Astrocyte (in vitro differentiated cells and primary cell): ENCODE results near the gene C5. TPM values are rescaled to one million over a fixed set of nuclear protein-coding genes. Genes with fewer than 3 reads are reported as not detected.
"Not testable (repeated sequence)": the region's sequence is repeated elsewhere in the genome, so short reads cannot be mapped to it uniquely, and the experiment has no call there.

ENCODE experiments used
- DNase-seq: peaks from one replicate; pipeline ENCODE4 v3.0.0-alpha.2; 2010; ENCODE audit warnings: low read depth
- FAIRE-seq: peaks from 2 replicates; lab custom pipeline; 2011; peaks lifted over from hg19 to GRCh38; lab: Jason Lieb, UNC
- H2AFZ ChIP-seq: 2 replicates; pipeline ENCODE4 v1.6.0; 2012; ENCODE audit warnings: low read depth, low read length, inconsistent platforms
- H3K27ac ChIP-seq: 2 replicates; pipeline ENCODE4 v1.5.1; 2011; ENCODE audit warnings: low read depth, low read length, inconsistent platforms
- H3K27me3 ChIP-seq: 2 replicates; pipeline ENCODE4 v1.6.0; 2011; ENCODE audit warnings: low read length, inconsistent platforms; ENCODE audit not compliant: insufficient read depth
- H3K36me3 ChIP-seq: 2 replicates; pipeline ENCODE4 v1.5.1; 2011; ENCODE audit warnings: low read length, inconsistent platforms; ENCODE audit not compliant: insufficient read depth
- H3K4me1 ChIP-seq: 2 replicates; pipeline ENCODE4 v1.5.1; 2011; ENCODE audit warnings: low read length, inconsistent platforms; ENCODE audit not compliant: insufficient read depth
- H3K4me2 ChIP-seq: 2 replicates; pipeline ENCODE4 v1.6.0; 2012; ENCODE audit warnings: low read length, inconsistent platforms
- H3K4me3 ChIP-seq: 2 replicates; pipeline ENCODE4 v1.5.1; 2011; ENCODE audit warnings: low read depth, mild to moderate bottlenecking, low read length, inconsistent platforms; ENCODE audit not compliant: insufficient read depth
- H3K79me2 ChIP-seq: 2 replicates; pipeline ENCODE4 v1.6.0; 2012; ENCODE audit warnings: mild to moderate bottlenecking, low read length, inconsistent platforms; ENCODE audit not compliant: insufficient read depth
- H3K9ac ChIP-seq: 2 replicates; pipeline ENCODE4 v1.6.0; 2012; ENCODE audit warnings: mild to moderate bottlenecking, low read length, inconsistent platforms
- H3K9me3 ChIP-seq: 2 replicates; pipeline ENCODE4 v1.5.1; 2012; ENCODE audit warnings: low read depth, mild to moderate bottlenecking, low read length, inconsistent platforms; ENCODE audit not compliant: insufficient read depth
- H4K20me1 ChIP-seq: 2 replicates; pipeline ENCODE4 v1.6.0; 2012; ENCODE audit warnings: low read length, inconsistent platforms; ENCODE audit not compliant: insufficient read depth
- H3K27ac Mint-ChIP-seq: one replicate; pipeline ENCODE4 v1.8.0; 2021; ENCODE audit warnings: mild to moderate bottlenecking, mixed read lengths; ENCODE audit not compliant: unreplicated experiment
- H3K27me3 Mint-ChIP-seq: one replicate; pipeline ENCODE4 v1.8.0; 2021; ENCODE audit warnings: low read depth, mixed read lengths; ENCODE audit not compliant: unreplicated experiment
- H3K36me3 Mint-ChIP-seq: one replicate; pipeline ENCODE4 v1.8.0; 2021; ENCODE audit warnings: low read depth, mixed read lengths; ENCODE audit not compliant: unreplicated experiment
- H3K4me1 Mint-ChIP-seq: one replicate; pipeline ENCODE4 v1.8.0; 2021; ENCODE audit warnings: low read depth, mixed read lengths; ENCODE audit not compliant: unreplicated experiment
- H3K4me3 Mint-ChIP-seq: one replicate; pipeline ENCODE4 v1.8.0; 2021; ENCODE audit warnings: mild to moderate bottlenecking, moderate library complexity, mixed read lengths; ENCODE audit not compliant: unreplicated experiment
- H3K9me3 Mint-ChIP-seq: one replicate; pipeline ENCODE4 v1.8.0; 2021; ENCODE audit warnings: mild to moderate bottlenecking, mixed read lengths; ENCODE audit not compliant: unreplicated experiment
- CTCF ChIP-seq: IDR thresholded peaks from 2 replicates; pipeline ENCODE4 v1.5.1; 2011; ENCODE audit warnings: low read depth, mild to moderate bottlenecking, inconsistent platforms, low read length, moderate library complexity; ENCODE audit not compliant: insufficient read depth
- EZH2 ChIP-seq: IDR thresholded peaks from 2 replicates; pipeline ENCODE4 v1.6.1; 2012; ENCODE audit warnings: mild to moderate bottlenecking, low read length, inconsistent platforms; ENCODE audit not compliant: insufficient read depth
- total RNA-seq: library from RNA; stranded (reverse); gene quantifications from 2 replicates; pipeline ENCODE4 v1.2.1, GENCODE V29; 2021

The C5 gene
- total RNA-seq, 1 donor from 2014 or later = 1.1 TPM

GRCh38 chr9:121038804-121039203, 11.3 kb downstream of the C5 start:
- no peak overlapping the region for H2AFZ ChIP-seq
- Mint-ChIP-seq H3K4me1 (no peaks in the 10 kb centered on the region), H3K27me3 (no peaks in the 10 kb centered on the region), H3K9me3 (peaks cover 3% of the 10 kb centered on the region), H3K27ac (no peak overlapping the region), H3K4me3 (no peak overlapping the region), H3K36me3 (no peaks in the 10 kb centered on the region)
- no peaks in the 10 kb centered on the region for H3K27me3 ChIP-seq
- no peaks in the 10 kb centered on the region for H3K79me2 ChIP-seq
- no peak overlapping the region for H3K27ac ChIP-seq
- H3K9ac ChIP-seq = no peak overlapping the region
- no peak overlapping the region for H3K4me3 ChIP-seq
- H3K4me2 ChIP-seq = no peak overlapping the region
- FAIRE-seq (no peak), DNase-seq (no peak)
- no peaks in the 10 kb centered on the region for H3K4me1 ChIP-seq
- TF ChIP-seq CTCF (no peak), EZH2 (no peak)
- H3K36me3 ChIP-seq = no peaks in the 10 kb centered on the region
- H4K20me1 ChIP-seq = no peaks in the 10 kb centered on the region
- no peaks in the 10 kb centered on the region for H3K9me3 ChIP-seq

GRCh38 chr9:121038362-121038761, 11.7 kb downstream of the C5 start:
- Mint-ChIP-seq H3K9me3 (peaks cover 3% of the 10 kb centered on the region), H3K27ac (no peak overlapping the region), H3K4me3 (no peak overlapping the region), H3K4me1 (no peaks in the 10 kb centered on the region), H3K27me3 (no peaks in the 10 kb centered on the region), H3K36me3 (no peaks in the 10 kb centered on the region)
- no peak for DNase-seq
- Histone ChIP-seq H3K4me3 (no peak overlapping the region), H3K79me2 (no peaks in the 10 kb centered on the region), H3K4me1 (no peaks in the 10 kb centered on the region), H3K9me3 (no peaks in the 10 kb centered on the region), H3K9ac (no peak overlapping the region), H4K20me1 (no peaks in the 10 kb centered on the region), H3K27ac (no peak overlapping the region), H2AFZ (no peak overlapping the region), H3K27me3 (no peaks in the 10 kb centered on the region), H3K4me2 (no peak overlapping the region), H3K36me3 (no peaks in the 10 kb centered on the region)
- FAIRE-seq = no peak
- TF ChIP-seq CTCF = no peak
- TF ChIP-seq EZH2 = no peak

GRCh38 chr9:121035717-121036116, 14.4 kb downstream of the C5 start:
- not testable (repeated sequence) for H3K9ac ChIP-seq, H3K27me3 Mint-ChIP-seq, FAIRE-seq, H3K4me2 ChIP-seq, H3K36me3 ChIP-seq, H3K4me3 ChIP-seq, H3K9me3 Mint-ChIP-seq, H3K27me3 ChIP-seq, H3K4me3 Mint-ChIP-seq, H3K27ac Mint-ChIP-seq, H3K9me3 ChIP-seq, H4K20me1 ChIP-seq, H3K36me3 Mint-ChIP-seq, H3K27ac ChIP-seq, DNase-seq, H3K79me2 ChIP-seq, H3K4me1 Mint-ChIP-seq, H3K4me1 ChIP-seq, H2AFZ ChIP-seq
